ENCODE results near the gene SRRM4. TPM values are rescaled to one million over a fixed set of nuclear protein-coding genes. Genes with fewer than 3 reads are reported as not detected.

Gene SRRM4
- total and polyA plus RNA-seq, 10 of the 15 experiments (the other 5 are each of a cell fraction or from before 2014, with no cell fraction given), result under 0.01 to 0.01 TPM; not detected in 8

GRCh38 chr12:118959348-118959747, 22.0 kb upstream of the SRRM4 start:
- no peak overlapping the region for H2AFZ ChIP-seq (ENCODE audit: control insufficient read depth, low read depth, low read length)
- FAIRE-seq (no peak), DNase-seq (ENCODE audit: low read depth, low spot score) (no peak), ATAC-seq (no peak)
- no peaks in the 10 kb centered on the region; a peak in 1 of 4 replicates for H3K27me3 ChIP-seq (replicated peaks in 1 of 2; ENCODE audit: control insufficient read depth in 2 of 2, insufficient read depth in 2 of 2, low read length in 1 of 2)
- H3K4me1 ChIP-seq (ENCODE audit: control insufficient read depth, insufficient read depth, low read length), result no peaks in the 10 kb centered on the region
- TF ChIP-seq BMI1 (IDR thresholded peaks at IDR 0.05; ENCODE audit: borderline replicate concordance) (no peak), BCL3 (IDR thresholded peaks at IDR 0.05; ENCODE audit: borderline replicate concordance, insufficient read depth, low read depth, low read length, poor library complexity, severe bottlenecking) (no peak), USF1 (IDR thresholded peaks at IDR 0.05; ENCODE audit: borderline replicate concordance, extremely low read length, insufficient read depth, low read depth, low read length) (no peak), PBX3 (IDR thresholded peaks at IDR 0.05; ENCODE audit: insufficient replicate concordance, low read depth, low read length) (no peak), MEF2B (IDR thresholded peaks at IDR 0.05; ENCODE audit: partially characterized antibody, poor library complexity, severe bottlenecking) (no peak), MLLT1 (IDR thresholded peaks at IDR 0.05) (no peak), BACH1 (IDR thresholded peaks at IDR 0.05; ENCODE audit: borderline replicate concordance) (no peak), HDGF (IDR thresholded peaks at IDR 0.05) (no peak), EZH2 (IDR thresholded peaks at IDR 0.05; ENCODE audit: borderline replicate concordance, control insufficient read depth, low read depth, low read length) (no peak), ZNF217 (IDR thresholded peaks at IDR 0.05) (no peak), ZZZ3 (IDR thresholded peaks at IDR 0.05; ENCODE audit: control insufficient read depth, insufficient read length, low read depth) (no peak), RFX5 (IDR thresholded peaks at IDR 0.05; ENCODE audit: low read depth, low read length) (no peak)
- no peak overlapping the region for H3K9ac ChIP-seq (ENCODE audit: control insufficient read depth, insufficient read depth, low read length)
- H3K79me2 ChIP-seq (ENCODE audit: control insufficient read depth, insufficient read depth, low read length), result no peaks in the 10 kb centered on the region
- H3K4me2 ChIP-seq (ENCODE audit: control insufficient read depth, insufficient read depth), result no peak overlapping the region
- CTCF ChIA-PET, result no interaction called here
- intact Hi-C loops (cut with micrococcal nuclease; ENCODE audit: unreplicated experiment) (no loop called here), in situ Hi-C loops (cut with MboI) (no loop called here)
- RAD21 ChIA-PET (ENCODE audit: unreplicated experiment), result no interaction called here
- no peaks in the 10 kb centered on the region for H3K9me3 ChIP-seq (replicated peaks; ENCODE audit: control insufficient read depth, insufficient read depth, low read length)
- no peak overlapping the region for H3K27ac ChIP-seq (ENCODE audit: control insufficient read depth, insufficient read depth)
- POLR2A ChIA-PET, result interaction anchor here (0.5 kb wide), 1 partner anchor 86 kb away, joined by 4 read pairs; no protein-coding TSS in a partner anchor
- no peaks in the 10 kb centered on the region for H4K20me1 ChIP-seq (ENCODE audit: control insufficient read depth, insufficient read depth)
- SMC1A ChIA-PET (ENCODE audit: uncharacterized antibody, unreplicated experiment), result no interaction called here
- no peak overlapping the region for H3K4me3 ChIP-seq
- no TSS peak for BruUV-seq (replicated peaks)
- WGBS (ENCODE audit: insufficient coverage, insufficient replicate concordance, low lambda C conversion rate, missing lambda C conversion rate), result 2% methylated on average over 4 of the region's 4 CpGs
- H3K36me3 ChIP-seq (ENCODE audit: control insufficient read depth in 2 of 2, insufficient read depth in 2 of 2, low read length in 1 of 2), result no peaks in the 10 kb centered on the region
